HG03159 (cell line): ENCODE results near the gene WWP2.

ENCODE experiments used
- ATAC-seq: cut with Tn5 transposase; IDR thresholded peaks from one replicate; pipeline ENCODE4 v1.9.1; 2021; ENCODE audit warnings: mild to moderate bottlenecking, moderate library complexity; ENCODE audit not compliant: unreplicated experiment

Gene WWP2

GRCh38 chr16:69830146-69830533 is 68.0 kb downstream of the WWP2 start:
- no peak for ATAC-seq

- ATAC-seq, result no peak
Observed at GRCh38 chr16:69830534-69831211, 68.5 kb downstream of the WWP2 start.

GRCh38 chr16:69831212-69832123 is 69.3 kb downstream of the WWP2 start:
- no peak for ATAC-seq

- ATAC-seq, result no peak
Observed at GRCh38 chr16:69833357-69834282, 71.5 kb downstream of the WWP2 start.

GRCh38 chr16:69834807-69835466 is 72.8 kb downstream of the WWP2 start:
- ATAC-seq, result peak; percentile 72

- ATAC-seq, result no peak
Observed at GRCh38 chr16:69836257-69836656, 74.1 kb downstream of the WWP2 start.

GRCh38 chr16:69837380-69837779 is 75.2 kb downstream of the WWP2 start:
- ATAC-seq, result no peak

- no peak for ATAC-seq
Observed at GRCh38 chr16:69838489-69838888, 76.4 kb downstream of the WWP2 start.

- ATAC-seq, result no peak
Observed at GRCh38 chr16:69839240-69839688, 77.1 kb downstream of the WWP2 start.

- ATAC-seq, result no peak
Observed at GRCh38 chr16:69839798-69840409, 77.8 kb downstream of the WWP2 start.

GRCh38 chr16:69840975-69841374 is 78.8 kb downstream of the WWP2 start:
- ATAC-seq, result no peak

- ATAC-seq, result no peak
Observed at GRCh38 chr16:69844441-69844840, 82.3 kb downstream of the WWP2 start.

- ATAC-seq, result no peak
Observed at GRCh38 chr16:69845181-69845580, 83.0 kb downstream of the WWP2 start.

- ATAC-seq, result no peak
Observed at GRCh38 chr16:69847643-69848042, 85.5 kb downstream of the WWP2 start.

GRCh38 chr16:69848637-69849545 is 86.8 kb downstream of the WWP2 start:
- ATAC-seq, result no peak

- ATAC-seq, result no peak
Observed at GRCh38 chr16:69851491-69852240, 89.5 kb downstream of the WWP2 start.

- ATAC-seq, result no peak
Observed at GRCh38 chr16:69852815-69853214, 90.7 kb downstream of the WWP2 start.

GRCh38 chr16:69853481-69853880 is 91.3 kb downstream of the WWP2 start:
- no peak for ATAC-seq
